NCI-H69 (cell line): ENCODE measurements around the gene GPR176.
A peak's percentile ranks its signal among the peaks of the same experiment; 100 is the strongest.

Source experiments
- DNase-seq: peaks from one replicate; lab custom pipeline; 2025; lab: John Stamatoyannopoulos, UW

GPR176 gene

DNA sequence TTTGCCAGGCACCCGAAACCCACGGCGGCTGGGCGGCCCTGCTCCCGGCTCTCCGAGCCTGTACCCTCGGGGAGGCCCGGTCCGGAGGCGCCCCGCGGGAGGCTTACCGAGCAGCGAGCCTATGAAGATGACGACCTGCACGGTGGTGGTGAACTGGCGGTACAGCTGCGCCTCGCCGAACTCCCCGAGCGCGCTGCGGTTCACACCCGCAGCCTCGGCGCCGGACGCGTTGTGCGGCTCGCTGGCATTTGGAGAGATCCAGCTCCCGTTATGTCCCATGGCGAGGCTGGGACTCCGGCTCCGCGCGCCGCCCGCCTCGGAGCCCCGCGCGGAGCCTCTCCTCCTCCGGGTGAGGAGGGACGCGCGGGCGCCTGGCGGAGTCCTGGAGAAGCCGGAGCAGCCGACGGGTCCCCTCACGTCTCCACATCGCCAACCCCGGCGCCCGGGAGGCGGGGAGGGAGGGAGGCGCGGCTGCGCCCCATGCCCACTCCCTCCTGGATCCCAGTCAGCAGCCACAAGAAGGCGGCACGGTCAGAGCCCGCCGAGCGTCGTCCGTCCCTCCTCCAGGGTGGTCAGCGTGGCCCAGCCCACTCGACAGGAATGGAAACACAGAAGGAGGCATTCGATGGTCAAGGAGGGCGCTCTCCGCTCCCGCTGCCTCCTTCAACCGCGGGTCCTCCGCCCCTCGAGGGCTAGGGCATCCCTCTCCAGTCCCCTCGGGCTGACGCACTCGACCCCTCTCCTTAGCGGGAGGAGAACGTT lies at the start of gene GPR176:
Gene GPR176 (minus strand): TSS at position 519 of the 762 bp plus-strand sequence. CDS start 240 bp downstream, at position 279.
- peak; percentile 82 for DNase-seq

GRCh38 chr15:39969002-39969394 lies 48.9 kb upstream of the GPR176 start:
- no peak for DNase-seq

- DNase-seq: no peak
Observed at GRCh38 chr15:39968273-39969001, 48.4 kb upstream of the GPR176 start.

DNA sequence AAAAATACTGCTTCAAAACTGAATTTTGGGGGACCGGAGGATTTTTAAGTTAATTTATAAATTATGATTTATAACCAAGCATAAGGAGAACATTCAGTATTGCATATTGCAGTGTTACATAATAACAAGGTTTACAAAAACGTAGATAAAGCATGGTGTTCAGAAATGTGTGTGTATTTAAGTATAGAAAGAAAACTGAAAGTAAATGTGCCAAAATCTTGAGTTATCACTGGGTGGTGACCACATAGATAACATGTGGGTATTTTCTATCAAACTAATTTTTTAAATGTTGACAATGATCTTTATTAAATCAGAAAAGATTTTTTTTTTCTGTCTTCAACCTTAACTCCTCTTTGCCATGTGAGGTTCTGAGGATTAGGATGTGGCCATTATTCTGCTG lies 46.5 kb upstream of the GPR176 start:
- DNase-seq: no peak

GRCh38 chr15:39963786-39964185 lies 43.7 kb upstream of the GPR176 start:
- DNase-seq: peak; percentile 51

- no peak for DNase-seq
Observed at GRCh38 chr15:39961051-39961450, 41.0 kb upstream of the GPR176 start.

DNA sequence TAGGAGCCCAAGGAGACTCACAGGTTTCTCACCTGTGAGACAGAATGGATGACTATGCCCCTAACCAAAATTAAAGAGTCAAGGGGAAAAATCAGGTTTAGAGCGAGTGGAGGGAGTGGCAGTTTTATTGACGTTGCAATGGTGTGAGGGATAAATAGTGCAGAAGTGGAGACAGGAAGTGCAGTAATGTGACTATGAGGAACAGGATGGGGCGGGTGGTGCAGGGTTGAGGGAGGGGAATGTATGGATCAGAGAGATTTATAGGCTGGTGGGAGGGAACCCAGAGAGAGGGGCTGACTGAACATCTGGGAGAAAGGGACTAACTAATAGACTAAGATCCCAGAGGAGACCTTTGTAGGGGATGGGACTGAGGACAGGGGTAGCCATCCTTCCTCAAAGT lies 40.3 kb upstream of the GPR176 start:
- DNase-seq: no peak

- no peak for DNase-seq
Observed at GRCh38 chr15:39959411-39959810, 39.3 kb upstream of the GPR176 start.

DNA sequence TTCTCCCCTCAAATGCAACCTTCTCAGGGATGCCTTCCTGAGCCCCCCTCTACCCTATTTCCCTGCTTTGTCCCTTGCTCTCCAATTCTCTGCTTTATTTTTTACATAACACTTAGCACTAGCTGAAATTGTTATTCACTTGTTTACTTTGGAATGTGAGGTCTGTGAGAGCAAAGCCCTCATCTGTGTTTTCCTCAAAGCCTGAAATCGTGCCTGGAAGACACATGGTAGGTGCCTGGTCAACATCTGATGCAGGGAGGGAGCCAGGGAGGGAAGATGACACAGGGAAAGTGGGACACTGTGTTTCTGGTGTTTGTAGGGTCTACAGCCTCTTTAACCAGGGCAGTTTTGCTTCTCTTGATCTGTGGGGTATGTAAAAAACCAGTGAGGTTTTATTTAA lies 37.4 kb upstream of the GPR176 start:
- no peak for DNase-seq

- no peak for DNase-seq
Observed at GRCh38 chr15:39953521-39953920, 33.5 kb upstream of the GPR176 start.

DNA sequence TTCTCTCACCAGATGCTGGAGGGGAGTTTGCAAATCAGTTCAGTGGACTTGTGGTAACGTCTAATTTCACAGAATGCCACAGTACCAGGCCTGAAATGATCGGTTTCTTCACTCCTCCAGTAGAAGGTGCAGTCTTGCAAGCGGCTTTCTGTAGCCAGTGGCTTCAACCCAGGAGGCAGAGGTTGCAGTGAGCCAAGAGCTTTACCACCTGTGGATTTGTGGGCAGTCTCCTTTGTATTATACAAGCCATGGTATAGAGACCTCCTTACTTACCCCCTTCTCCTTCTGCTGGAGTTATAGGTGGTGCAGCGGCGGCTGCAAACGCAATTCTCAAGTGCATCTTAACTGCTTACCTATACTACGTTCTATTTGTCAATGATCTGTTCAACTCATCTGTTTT lies 31.5 kb upstream of the GPR176 start:
- DNase-seq: peak; percentile 48

DNA sequence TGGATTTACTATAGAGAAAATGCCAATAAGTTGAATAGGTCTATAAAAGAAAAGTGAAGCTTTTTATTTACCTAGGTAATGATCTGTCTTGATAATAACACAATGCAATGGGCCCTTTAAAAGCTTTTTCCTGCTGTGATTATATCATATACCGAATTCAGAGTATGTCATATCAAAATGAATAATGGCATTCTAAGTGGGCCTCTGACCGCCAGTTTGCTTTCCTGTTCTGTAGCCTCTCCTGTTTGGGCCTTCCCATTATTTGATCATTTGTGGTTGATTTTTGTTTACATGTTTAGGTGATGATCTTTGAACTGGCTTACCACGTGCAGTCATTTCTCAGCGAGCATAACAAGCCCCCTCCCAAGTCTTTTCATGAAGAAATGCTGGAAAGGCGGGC lies 28.8 kb upstream of the GPR176 start:
- peak; percentile 94 for DNase-seq

- DNase-seq: peak; percentile 36
Observed at GRCh38 chr15:39947401-39948197, 27.5 kb upstream of the GPR176 start.

- no peak for DNase-seq
Observed at GRCh38 chr15:39946862-39947261, 26.8 kb upstream of the GPR176 start.

- DNase-seq: no peak
Observed at GRCh38 chr15:39944726-39945125, 24.7 kb upstream of the GPR176 start.

- DNase-seq: no peak
Observed at GRCh38 chr15:39942753-39943150, 22.7 kb upstream of the GPR176 start.

DNA sequence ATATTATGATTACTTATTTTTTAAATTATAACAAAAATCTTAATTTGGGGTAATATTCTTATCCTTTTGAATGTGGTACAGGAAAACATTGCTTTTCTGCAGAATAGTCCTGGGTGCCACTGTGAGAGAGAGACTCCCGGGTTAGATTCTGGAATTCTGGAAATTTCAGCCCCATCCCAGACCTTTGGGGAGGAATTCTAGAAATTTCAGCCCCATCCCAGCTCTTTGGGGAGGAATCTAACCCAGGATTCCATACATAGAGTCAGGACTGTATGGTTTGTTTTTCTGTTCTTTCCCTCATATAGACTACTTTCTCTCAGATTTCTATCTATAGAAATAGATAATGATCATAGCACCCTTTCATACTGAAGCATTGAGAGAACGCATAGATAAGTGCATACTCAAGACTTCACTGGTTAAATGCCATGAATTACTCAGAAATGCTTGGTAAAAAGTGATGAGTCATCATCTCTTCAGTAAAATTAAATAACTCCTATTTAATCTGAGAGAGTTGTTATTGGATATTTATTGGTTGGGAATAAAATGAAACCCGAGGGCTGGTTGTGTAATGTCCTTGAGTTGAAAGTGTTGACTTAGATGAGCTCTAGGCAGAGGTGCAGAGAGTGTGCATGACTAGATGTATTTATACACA lies 22.2 kb upstream of the GPR176 start:
- no peak for DNase-seq

GRCh38 chr15:39939487-39940452 lies 19.7 kb upstream of the GPR176 start:
- no peak for DNase-seq

DNA sequence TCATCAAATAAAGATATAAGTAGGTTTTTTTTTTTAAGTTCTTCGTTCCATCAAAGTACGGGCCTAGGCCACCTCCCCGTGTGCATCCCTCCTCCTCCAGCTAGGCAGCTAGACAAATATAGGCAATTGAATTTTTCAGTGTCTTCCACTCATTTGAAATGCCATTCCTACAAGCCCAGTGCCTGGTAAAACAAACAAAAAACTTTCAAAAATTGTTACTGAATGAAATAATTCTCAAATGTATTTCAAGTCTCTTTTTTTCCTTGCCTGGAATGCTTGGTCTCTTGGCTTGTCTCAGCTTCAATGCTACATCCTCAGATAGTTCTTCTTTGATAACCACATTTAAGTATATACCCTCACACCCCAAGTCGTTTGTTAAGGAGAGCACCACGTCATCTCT lies 17.6 kb upstream of the GPR176 start:
- DNase-seq: no peak

GRCh38 chr15:39936681-39937080 lies 16.6 kb upstream of the GPR176 start:
- no peak for DNase-seq

- no peak for DNase-seq
Observed at GRCh38 chr15:39936187-39936586, 16.1 kb upstream of the GPR176 start.
